IMR-90 (cell line): Measurements from ENCODE around the gene CDK6. TPM values are rescaled to one million over a fixed set of nuclear protein-coding genes. Genes with fewer than 3 reads are reported as not detected.
A peak's percentile ranks its signal among the peaks of the same experiment; 100 is the strongest.

Source experiments
- ATAC-seq: fragments of 200-7000 bp; cut with Tn5 transposase; 2 replicates; pipeline ENCODE4 v1.9.1; 2020; ENCODE audit warnings: low read depth, mild to moderate bottlenecking, moderate library complexity
- BruUV-seq: library from RNA; stranded (reverse); fragments of 400-500 nt; replicated peaks from 2 replicates; lab custom pipeline; 2021; lab: Mats Ljungman, UMichigan
- CTCF ChIA-PET: fragments of 300-600 bp; formaldehyde crosslinking; extraction: SDS; loops from one replicate; lab custom pipeline; 2021; ENCODE audit warnings: antibody characterized with exemption; lab: Yijun Ruan, JAX
- POLR2A ChIA-PET: fragments of 300-600 bp; sonication (Branson Sonifier 250); formaldehyde crosslinking; loops from one replicate; lab custom pipeline; 2022; ENCODE audit warnings: antibody characterized with exemption; ENCODE audit not compliant: unreplicated experiment; lab: Charles Lee
- DNase-seq: peaks from one replicate; pipeline ENCODE4 v3.0.0; 2013
- H2AFZ ChIP-seq: replicated peaks from 2 replicates; pipeline ENCODE3; 2013; ENCODE audit warnings: low read length, mild to moderate bottlenecking; ENCODE audit not compliant: poor library complexity
- H2AK5ac ChIP-seq: 2 replicates; pipeline ENCODE4 v1.6.1; 2013; ENCODE audit warnings: low read depth, low read length, inconsistent platforms
- H2AK9ac ChIP-seq: replicated peaks from 2 replicates; pipeline ENCODE3; 2013; ENCODE audit warnings: mild to moderate bottlenecking, low read depth, low read length, moderate library complexity; ENCODE audit not compliant: poor library complexity
- H2BK120ac ChIP-seq: 2 replicates; pipeline ENCODE4 v1.6.1; 2013; ENCODE audit warnings: low read depth, low read length, inconsistent platforms
- H2BK15ac ChIP-seq: 3 replicates; pipeline ENCODE4 v1.6.1; 2013; ENCODE audit warnings: low read depth, low read length, inconsistent platforms
- H2BK20ac ChIP-seq: 2 replicates; pipeline ENCODE4 v1.6.1; 2013; ENCODE audit warnings: low read depth, mild to moderate bottlenecking, inconsistent platforms, low read length, moderate library complexity
- H2BK5ac ChIP-seq: 2 replicates; pipeline ENCODE4 v1.6.1; 2013; ENCODE audit warnings: mild to moderate bottlenecking, low read depth, low read length, inconsistent platforms; ENCODE audit not compliant: poor library complexity, severe bottlenecking
- H3K14ac ChIP-seq: replicated peaks from 2 replicates; pipeline ENCODE4 v1.6.1; 2013; ENCODE audit warnings: low read depth, low read length, inconsistent platforms
- H3K18ac ChIP-seq: 2 replicates; pipeline ENCODE4 v1.6.1; 2013; ENCODE audit warnings: low read depth, low read length, control low read depth
- H3K23ac ChIP-seq: 2 replicates; pipeline ENCODE4 v1.6.1; 2013; ENCODE audit warnings: low read depth, low read length, inconsistent platforms
- H3K27ac ChIP-seq: 2 replicates; pipeline ENCODE4 v1.5.1; 2013; ENCODE audit warnings: mild to moderate bottlenecking, control low read depth, low read length; ENCODE audit not compliant: insufficient read depth
- H3K27me3 ChIP-seq: 2 replicates; pipeline ENCODE4 v1.6.1; 2013; ENCODE audit warnings: low read length; ENCODE audit not compliant: control insufficient read depth, insufficient read depth
- H3K36me3 ChIP-seq: 2 replicates; pipeline ENCODE4 v1.6.1; 2013; ENCODE audit warnings: low read length, mixed read lengths; ENCODE audit not compliant: control insufficient read depth, insufficient read depth
- H3K4ac ChIP-seq: 2 replicates; pipeline ENCODE4 v1.6.1; 2013; ENCODE audit warnings: low read depth, low read length, inconsistent platforms
- H3K4me1 ChIP-seq: 2 replicates; pipeline ENCODE4 v1.6.1; 2013; ENCODE audit warnings: low read length, mixed read lengths; ENCODE audit not compliant: control insufficient read depth, insufficient read depth
- H3K4me2 ChIP-seq: 2 replicates; pipeline ENCODE4 v1.6.1; 2013; ENCODE audit warnings: low read depth, mild to moderate bottlenecking, control low read depth, low read length, moderate library complexity
- H3K4me3 ChIP-seq: 2 replicates; pipeline ENCODE4 v1.5.1; 2013; ENCODE audit warnings: low read depth, mild to moderate bottlenecking, control low read depth, low read length, moderate library complexity; ENCODE audit not compliant: insufficient read depth
- H3K56ac ChIP-seq: 2 replicates; pipeline ENCODE4 v1.6.1; 2013; ENCODE audit warnings: low read length, inconsistent platforms; ENCODE audit not compliant: insufficient read depth; ENCODE audit errors: extremely low read depth
- H3K79me1 ChIP-seq, 2 experiments: 2 replicates each; pipeline ENCODE4 v1.6.1; 2013; ENCODE audit warnings: low read length in 2 of 2, inconsistent platforms in 1 of 2, low read depth in 1 of 2
- H3K9ac ChIP-seq: 2 replicates; pipeline ENCODE4 v1.6.1; 2013; ENCODE audit warnings: low read depth, low read length, control low read depth
- H3K9me1 ChIP-seq: 2 replicates; pipeline ENCODE4 v1.6.1; 2013; ENCODE audit warnings: low read length, inconsistent platforms; ENCODE audit not compliant: insufficient read depth
- H3K9me3 ChIP-seq: 2 replicates; pipeline ENCODE4 v1.6.1; 2013; ENCODE audit warnings: low read length; ENCODE audit not compliant: control insufficient read depth, insufficient read depth
- H4K20me1 ChIP-seq: 2 replicates; pipeline ENCODE4 v1.6.1; 2013; ENCODE audit warnings: low read length, inconsistent platforms; ENCODE audit not compliant: insufficient read depth
- H4K5ac ChIP-seq: 2 replicates; pipeline ENCODE4 v1.6.1; 2013; ENCODE audit warnings: mild to moderate bottlenecking, low read depth, low read length, control low read depth
- H4K8ac ChIP-seq, 2 experiments: 2 replicates each; pipeline ENCODE4 v1.6.1; 2013; ENCODE audit warnings: low read depth in 2 of 2, low read length in 2 of 2, control low read depth in 1 of 2, inconsistent platforms in 1 of 2
- H4K91ac ChIP-seq: 2 replicates; pipeline ENCODE4 v1.6.1; 2013; ENCODE audit warnings: low read depth, low read length, inconsistent platforms; ENCODE audit not compliant: insufficient read depth
- BHLHE40 ChIP-seq: fragments of 150-350 bp; IDR thresholded peaks from 2 replicates; pipeline ENCODE4 v1.6.1; 2016; ENCODE audit warnings: mild to moderate bottlenecking, low read depth, low read length
- CEBPB ChIP-seq: IDR thresholded peaks from 2 replicates; pipeline ENCODE4 v1.6.1; 2012; ENCODE audit warnings: low read depth, low read length, improper control_type of control experiment
- CTCF ChIP-seq: conservative IDR thresholded peaks from 2 replicates; pipeline ENCODE4 v1.5.1; 2012; ENCODE audit warnings: mild to moderate bottlenecking, low read depth, low read length, improper control_type of control experiment
- ELK1 ChIP-seq: fragments of 150-350 bp; IDR thresholded peaks from 2 replicates; pipeline ENCODE4 v1.6.1; 2016; ENCODE audit warnings: low read depth, mild to moderate bottlenecking, low read length, moderate library complexity, borderline replicate concordance
- NFE2L2 ChIP-seq: fragments of 150-350 bp; IDR thresholded peaks from 2 replicates; pipeline ENCODE4 v1.6.1; 2016; ENCODE audit warnings: low read depth, mild to moderate bottlenecking, low read length
- RCOR1 ChIP-seq: IDR thresholded peaks from 2 replicates; pipeline ENCODE4 v1.6.1; 2012; ENCODE audit warnings: mild to moderate bottlenecking, low read length, improper control_type of control experiment; ENCODE audit not compliant: insufficient replicate concordance
- WGBS, 2 experiments: methylation state at CpG; one replicate each; pipeline versions ENCODE4 v1.1.5 to v1.1.7; 2013; ENCODE audit warnings: missing lambda C conversion rate in 2 of 2; ENCODE audit not compliant: insufficient read length in 1 of 2; ENCODE audit errors: extremely low coverage in 2 of 2; 5-methylcytosine and 5-hydroxymethylcytosine counted together
- dilution Hi-C: fragments of 300-500 bp; cut with HindIII; formaldehyde crosslinking; loops from one replicate; pipeline ENCODE4 v1.14.3; 2018; ENCODE audit warnings: low sequenced_read_pairs; ENCODE audit not compliant: unreplicated experiment
- in situ Hi-C: fragments of 300-500 bp; cut with MboI; formaldehyde crosslinking; loops from 3 replicates; pipeline ENCODE4 v1.14.3; 2019; ENCODE audit warnings: low sequenced_read_pairs, inconsistent platforms, mixed read lengths
- intact Hi-C: fragments of 100-400 bp; cut with micrococcal nuclease; formaldehyde crosslinking; loops from 2 replicates; pipeline ENCODE4 v1.10.0; 2022
- polyA plus RNA-seq, 3 experiments: library from polyadenylated mRNA; depleted of rRNA; stranded (reverse); fragments of >200 nt; gene quantifications; 2 replicates each; pipeline ENCODE4 v1.2.3, GENCODE V29; 2012; ENCODE audit warnings: low replicate concordance in 1 of 3
- total RNA-seq: library from RNA; depleted of rRNA; stranded (reverse); fragments of >200 nt; gene quantifications from 2 replicates; pipeline ENCODE4 v1.2.3, GENCODE V29; 2012

CDK6 gene
- total and polyA plus RNA-seq, 2 of the 4 experiments (the other 2 are of a cell fraction) = 21.5 to 195 TPM

- 0 out of 2 replicates have a peak, but pooled peaks have one; percentile 4 for TF ChIP-seq NFE2L2
Observed at GRCh38 chr7:92750447-92750839, 85.9 kb downstream of the CDK6 start (continued).

- H2AK9ac ChIP-seq = no peak overlapping the region
- peak overlapping the region; percentile 84 for H3K56ac ChIP-seq
- no peak overlapping the region for H3K4me3 ChIP-seq
- no peaks in the 10 kb centered on the region; the same call in 1 of the 2 replicates for H3K36me3 ChIP-seq
- no peak overlapping the region for H3K9ac ChIP-seq
- H4K8ac ChIP-seq = peak overlapping the region; percentile 70 to 78
- WGBS, 2 experiments = no CpG with 5 or more reads among the region's 2 CpGs
- H3K79me1 ChIP-seq = peaks cover 20 to 54% of the 10 kb centered on the region in 2 experiments
- ATAC-seq (no peak), DNase-seq (no peak)
- no peak overlapping the region for H2AFZ ChIP-seq
- BruUV-seq = no TSS peak
- in situ Hi-C loops = no loop called here
- peak overlapping the region; percentile 79 for H4K91ac ChIP-seq
- peak overlapping the region; percentile 96 for H2BK5ac ChIP-seq
- peak overlapping the region; percentile 89 for H2AK5ac ChIP-seq
- peak overlapping the region; percentile 63; the same call in 1 of the 2 replicates for H3K23ac ChIP-seq
- dilution Hi-C loops = no loop called here
- peak overlapping the region; percentile 98; the same call in 1 of the 2 replicates for H3K18ac ChIP-seq
- intact Hi-C loops = loop anchor here (5.0 kb wide), 2 partner anchors 82 to 128 kb away; no protein-coding TSS in a partner anchor
- peak overlapping the region; percentile 22; the same call in 1 of the 3 replicates for H2BK15ac ChIP-seq
- ChIA-PET CTCF (no interaction called here), POLR2A (no interaction called here)
- H3K27ac ChIP-seq = peak overlapping the region; percentile 88
- peak overlapping the region; percentile 93; the same call in 1 of the 2 replicates for H4K5ac ChIP-seq
- H3K4me1 ChIP-seq = peaks cover 22% of the 10 kb centered on the region
- TF ChIP-seq BHLHE40 = no peak
- no peak for TF ChIP-seq ELK1
- TF ChIP-seq NFE2L2 = no peak
- TF ChIP-seq CEBPB = no peak
- TF ChIP-seq CTCF = no peak
- no peak for TF ChIP-seq RCOR1
- H3K27me3 ChIP-seq = no peaks in the 10 kb centered on the region
- peak overlapping the region; percentile 54; the same call in 1 of the 2 replicates for H3K4me2 ChIP-seq
- H3K9me3 ChIP-seq = no peaks in the 10 kb centered on the region
- peak overlapping the region; percentile 86 for H2BK120ac ChIP-seq
- peak overlapping the region; percentile 51; the same call in 1 of the 2 replicates for H3K14ac ChIP-seq
- H3K9me1 ChIP-seq = peaks cover 12% of the 10 kb centered on the region
- peaks cover 7% of the 10 kb centered on the region; the same call in 1 of the 2 replicates for H4K20me1 ChIP-seq
- H3K4ac ChIP-seq = peak overlapping the region; percentile 83
- H2BK20ac ChIP-seq = peak overlapping the region; percentile 88
Observed at GRCh38 chr7:92749832-92750446, 86.4 kb downstream of the CDK6 start.
